22Rv1 (cell line): ENCODE measurements around the gene NAA15.

Experiments used
- CTCF ChIP-seq: fragments of 450-650 bp; IDR thresholded peaks from 2 replicates; pipeline ENCODE4 v1.5.1; 2017; ENCODE audit warnings: mild to moderate bottlenecking
- ZFX ChIP-seq: fragments of 450-650 bp; IDR thresholded peaks from 2 replicates; pipeline ENCODE4 v1.6.1; 2017; ENCODE audit warnings: antibody characterized with exemption, borderline replicate concordance

- TF ChIP-seq CTCF (no peak), ZFX (no peak)
These were observed 13.9 kb downstream of the NAA15 start for GRCh38 chr4:139315221-139315675.
